Measurements from ENCODE around the gene TSHZ2. TPM values are rescaled to one million over a fixed set of nuclear protein-coding genes. Genes with fewer than 3 reads are reported as not detected.

TSHZ2 gene
- total RNA-seq, 4 donors from 2014 or later: 1.0 to 3.5 (median 2.8) TPM

DNA sequence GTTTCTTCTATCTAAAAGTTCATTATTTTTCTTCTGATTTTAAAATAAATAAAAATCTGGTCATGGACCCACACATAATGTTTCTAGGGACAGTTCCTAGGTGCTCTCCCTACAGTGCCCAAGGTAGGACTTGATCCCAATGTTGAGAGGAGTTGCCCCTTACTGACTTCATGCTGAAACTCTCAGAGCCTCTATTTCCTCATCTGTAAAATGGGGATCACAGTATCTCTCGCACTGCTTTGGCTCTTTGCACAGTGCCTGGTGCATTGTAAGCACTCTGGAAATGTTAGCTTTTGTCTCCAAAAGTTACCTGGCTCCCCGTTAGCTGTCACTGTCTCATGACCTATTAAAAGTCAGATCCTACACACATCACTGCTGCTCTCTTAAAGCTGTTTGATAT, 205.5 kb downstream of the TSHZ2 start:
- no peak for TF ChIP-seq POLR2A (IDR thresholded peaks at IDR 0.05)
- TF ChIP-seq, protein P1, sequence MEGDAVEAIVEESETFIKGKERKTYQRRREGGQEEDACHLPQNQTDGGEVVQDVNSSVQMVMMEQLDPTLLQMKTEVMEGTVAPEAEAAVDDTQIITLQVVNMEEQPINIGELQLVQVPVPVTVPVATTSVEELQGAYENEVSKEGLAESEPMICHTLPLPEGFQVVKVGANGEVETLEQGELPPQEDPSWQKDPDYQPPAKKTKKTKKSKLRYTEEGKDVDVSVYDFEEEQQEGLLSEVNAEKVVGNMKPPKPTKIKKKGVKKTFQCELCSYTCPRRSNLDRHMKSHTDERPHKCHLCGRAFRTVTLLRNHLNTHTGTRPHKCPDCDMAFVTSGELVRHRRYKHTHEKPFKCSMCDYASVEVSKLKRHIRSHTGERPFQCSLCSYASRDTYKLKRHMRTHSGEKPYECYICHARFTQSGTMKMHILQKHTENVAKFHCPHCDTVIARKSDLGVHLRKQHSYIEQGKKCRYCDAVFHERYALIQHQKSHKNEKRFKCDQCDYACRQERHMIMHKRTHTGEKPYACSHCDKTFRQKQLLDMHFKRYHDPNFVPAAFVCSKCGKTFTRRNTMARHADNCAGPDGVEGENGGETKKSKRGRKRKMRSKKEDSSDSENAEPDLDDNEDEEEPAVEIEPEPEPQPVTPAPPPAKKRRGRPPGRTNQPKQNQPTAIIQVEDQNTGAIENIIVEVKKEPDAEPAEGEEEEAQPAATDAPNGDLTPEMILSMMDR (IDR thresholded peaks at IDR 0.05 in 4 of 5, conservative IDR thresholded peaks at IDR 0.05 in 1 of 5): no peak
- H3K4me3 ChIP-seq: no peak overlapping the region
- intact Hi-C loops (cut with DNase I; ENCODE audit: low total_unique reads) (no loop called here), in situ Hi-C loops (cut with MboI; ENCODE audit: low sequenced_read_pairs in 4 of 4) (no loop called here)
- no peaks in the 10 kb centered on the region for H3K4me1 ChIP-seq
- H3K27me3 ChIP-seq: no peaks in the 10 kb centered on the region
- no peaks in the 10 kb centered on the region for H3K36me3 ChIP-seq
- no peak overlapping the region for H3K27ac ChIP-seq
- H3K9me3 ChIP-seq: no peaks in the 10 kb centered on the region
- DNase-seq (no peak), ATAC-seq (no peak)

DNA sequence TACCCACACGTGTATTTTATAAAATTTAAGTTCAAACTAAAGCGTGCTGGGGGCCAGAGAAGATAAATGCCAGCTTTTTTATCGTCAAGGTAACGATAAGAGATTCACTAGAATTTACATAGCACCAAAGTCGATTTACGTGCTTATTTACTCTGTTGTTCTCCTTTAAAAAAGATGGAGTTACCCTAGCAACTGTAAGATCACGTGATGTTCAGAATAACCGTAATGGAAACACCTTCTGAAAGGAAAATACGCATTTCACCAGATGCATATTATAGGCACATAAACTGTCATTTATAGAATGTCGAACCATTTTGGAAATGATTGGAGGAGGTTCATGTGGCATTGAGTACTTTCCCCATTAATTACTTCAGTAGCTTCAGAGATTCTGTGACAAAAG, 207.6 kb downstream of the TSHZ2 start:
- Histone ChIP-seq H3K36me3 (no peaks in the 10 kb centered on the region), H3K4me1 (no peaks in the 10 kb centered on the region), H3K4me3 (no peak overlapping the region), H3K27ac (no peak overlapping the region), H3K9me3 (no peaks in the 10 kb centered on the region), H3K27me3 (no peaks in the 10 kb centered on the region)
- intact Hi-C loops (cut with DNase I; ENCODE audit: low total_unique reads) (no loop called here), in situ Hi-C loops (cut with MboI; ENCODE audit: low sequenced_read_pairs in 4 of 4) (no loop called here)
- DNase-seq: no peak
- TF ChIP-seq, protein P1 (IDR thresholded peaks at IDR 0.05 in 4 of 5, conservative IDR thresholded peaks at IDR 0.05 in 1 of 5): no peak
- no peak for TF ChIP-seq POLR2A (IDR thresholded peaks at IDR 0.05)
- no peak for ATAC-seq

DNA sequence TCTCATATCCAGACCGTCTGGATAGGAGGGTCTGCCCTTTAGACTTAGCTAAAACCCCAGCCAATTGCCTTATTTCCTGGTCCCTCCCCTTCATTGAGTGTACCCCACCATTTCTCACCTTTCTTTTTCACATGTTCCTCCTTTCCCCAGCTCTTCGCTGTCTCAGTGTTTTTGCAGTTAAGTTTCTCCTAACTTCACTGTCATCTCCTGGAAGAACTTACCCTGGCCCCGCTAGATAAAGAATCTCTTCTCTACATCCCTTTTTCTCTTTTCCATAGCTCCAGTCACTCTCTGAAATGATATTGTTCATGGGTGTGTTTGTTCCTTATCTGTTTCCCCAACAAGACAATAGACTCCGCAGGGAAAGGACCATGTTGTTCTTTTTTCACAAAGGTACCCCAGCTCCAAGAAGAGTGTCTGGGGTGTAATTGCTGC, 208.8 kb downstream of the TSHZ2 start:
- DNase-seq (no peak), ATAC-seq (no peak)
- intact Hi-C loops (cut with DNase I; ENCODE audit: low total_unique reads): no loop called here
- in situ Hi-C loops (cut with MboI; ENCODE audit: low sequenced_read_pairs in 4 of 4): no loop called here
- H3K9me3 ChIP-seq: no peaks in the 10 kb centered on the region
- H3K36me3 ChIP-seq: no peaks in the 10 kb centered on the region
- no peaks in the 10 kb centered on the region for H3K27me3 ChIP-seq
- H3K4me3 ChIP-seq: no peak overlapping the region
- H3K27ac ChIP-seq: no peak overlapping the region
- TF ChIP-seq, protein P1 (IDR thresholded peaks at IDR 0.05 in 4 of 5, conservative IDR thresholded peaks at IDR 0.05 in 1 of 5): no peak
- TF ChIP-seq POLR2A (IDR thresholded peaks at IDR 0.05): no peak
- no peaks in the 10 kb centered on the region for H3K4me1 ChIP-seq

DNA sequence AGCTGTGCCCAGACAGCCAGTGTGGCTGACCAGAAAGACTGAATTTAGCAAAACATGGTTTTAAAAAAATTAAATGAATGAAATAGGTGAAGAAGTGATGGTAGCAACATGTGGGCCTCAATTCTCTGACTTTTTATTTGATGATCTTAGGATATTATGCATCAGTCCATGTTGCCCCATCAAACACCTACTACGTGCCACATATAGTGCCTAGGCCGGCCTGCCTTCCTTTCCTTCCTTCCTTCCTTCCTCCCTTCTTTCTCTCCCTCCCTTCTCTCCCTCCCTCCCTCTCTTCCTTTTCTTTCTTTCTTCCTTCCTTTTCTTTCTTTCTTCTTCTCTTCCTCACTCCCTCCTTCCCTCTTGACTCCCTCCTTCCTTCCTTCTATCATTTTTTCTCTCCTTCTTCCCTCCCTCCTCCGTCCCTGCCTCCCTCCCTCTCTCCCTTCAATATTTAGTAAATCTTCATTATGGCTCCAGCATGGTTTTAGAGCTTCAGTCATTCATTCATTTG, 209.8 kb downstream of the TSHZ2 start:
- no peaks in the 10 kb centered on the region for H3K27me3 ChIP-seq
- intact Hi-C loops (cut with DNase I; ENCODE audit: low total_unique reads) (no loop called here), in situ Hi-C loops (cut with MboI; ENCODE audit: low sequenced_read_pairs in 4 of 4) (no loop called here)
- DNase-seq: no peak
- ATAC-seq: no peak
- no peaks in the 10 kb centered on the region for H3K9me3 ChIP-seq
- no peaks in the 10 kb centered on the region for H3K36me3 ChIP-seq
- H3K4me3 ChIP-seq: no peak overlapping the region
- no peak for TF ChIP-seq POLR2A (IDR thresholded peaks at IDR 0.05)
- TF ChIP-seq, protein P1 (IDR thresholded peaks at IDR 0.05 in 4 of 5, conservative IDR thresholded peaks at IDR 0.05 in 1 of 5): no peak
- H3K4me1 ChIP-seq: no peaks in the 10 kb centered on the region
- H3K27ac ChIP-seq: no peak overlapping the region

DNA sequence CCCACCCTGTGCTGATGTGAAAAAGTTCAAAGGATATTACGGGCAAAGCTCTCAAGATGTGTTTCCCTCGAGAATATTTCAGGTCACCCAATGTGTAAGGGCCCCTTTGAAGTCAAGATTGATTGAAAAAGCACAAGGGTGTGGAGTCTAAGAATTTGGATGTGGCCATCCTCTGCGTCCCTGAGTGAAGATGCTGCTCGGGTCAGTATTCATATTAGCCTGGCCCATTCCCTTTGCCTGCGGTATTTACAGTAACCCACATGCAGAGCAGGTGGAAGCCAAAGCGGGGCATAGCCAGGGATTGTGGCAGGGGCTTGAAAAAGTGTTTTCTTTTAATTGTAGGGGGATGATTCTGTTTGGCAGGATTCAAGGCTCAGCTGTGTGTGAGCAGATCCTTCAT, 211.0 kb downstream of the TSHZ2 start:
- H3K27me3 ChIP-seq: no peaks in the 10 kb centered on the region
- H3K36me3 ChIP-seq: no peaks in the 10 kb centered on the region
- DNase-seq: no peak
- H3K9me3 ChIP-seq: no peaks in the 10 kb centered on the region
- ATAC-seq: no peak
- no peaks in the 10 kb centered on the region for H3K4me1 ChIP-seq
- no peak overlapping the region for H3K4me3 ChIP-seq
- intact Hi-C loops (cut with DNase I; ENCODE audit: low total_unique reads): no loop called here
- TF ChIP-seq, protein P1 (IDR thresholded peaks at IDR 0.05 in 4 of 5, conservative IDR thresholded peaks at IDR 0.05 in 1 of 5): no peak
- no peak for TF ChIP-seq POLR2A (IDR thresholded peaks at IDR 0.05)
- no peak overlapping the region for H3K27ac ChIP-seq
- in situ Hi-C loops (cut with MboI; ENCODE audit: low sequenced_read_pairs in 4 of 4): no loop called here
